ENCODE measurements around the gene SSNA1.

- TF ChIP-seq, protein P1, sequence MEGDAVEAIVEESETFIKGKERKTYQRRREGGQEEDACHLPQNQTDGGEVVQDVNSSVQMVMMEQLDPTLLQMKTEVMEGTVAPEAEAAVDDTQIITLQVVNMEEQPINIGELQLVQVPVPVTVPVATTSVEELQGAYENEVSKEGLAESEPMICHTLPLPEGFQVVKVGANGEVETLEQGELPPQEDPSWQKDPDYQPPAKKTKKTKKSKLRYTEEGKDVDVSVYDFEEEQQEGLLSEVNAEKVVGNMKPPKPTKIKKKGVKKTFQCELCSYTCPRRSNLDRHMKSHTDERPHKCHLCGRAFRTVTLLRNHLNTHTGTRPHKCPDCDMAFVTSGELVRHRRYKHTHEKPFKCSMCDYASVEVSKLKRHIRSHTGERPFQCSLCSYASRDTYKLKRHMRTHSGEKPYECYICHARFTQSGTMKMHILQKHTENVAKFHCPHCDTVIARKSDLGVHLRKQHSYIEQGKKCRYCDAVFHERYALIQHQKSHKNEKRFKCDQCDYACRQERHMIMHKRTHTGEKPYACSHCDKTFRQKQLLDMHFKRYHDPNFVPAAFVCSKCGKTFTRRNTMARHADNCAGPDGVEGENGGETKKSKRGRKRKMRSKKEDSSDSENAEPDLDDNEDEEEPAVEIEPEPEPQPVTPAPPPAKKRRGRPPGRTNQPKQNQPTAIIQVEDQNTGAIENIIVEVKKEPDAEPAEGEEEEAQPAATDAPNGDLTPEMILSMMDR (IDR thresholded peaks at IDR 0.05; ENCODE audit: insufficient read depth, low read depth, low read length) = no peak
- no peak for TF ChIP-seq EZH2 (IDR thresholded peaks at IDR 0.05; ENCODE audit: insufficient read depth, low read length)
Measured at GRCh38 chr9:137198902-137199283, 10.4 kb downstream of the SSNA1 start.
